CD14-positive monocyte (primary cell): ENCODE results near the gene TIAM2. TPM values are rescaled to one million over a fixed set of nuclear protein-coding genes. Genes with fewer than 3 reads are reported as not detected.

Experiments used
- DNase-seq, 3 donors: peaks; one replicate each; pipeline ENCODE4 v3.0.0-alpha.2; 2011 to 2022
- H2AFZ ChIP-seq: 2 replicates; pipeline ENCODE4 v1.6.0; 2012; ENCODE audit warnings: mild to moderate bottlenecking, low read depth, low read length, inconsistent platforms; ENCODE audit not compliant: insufficient read depth, poor library complexity, severe bottlenecking
- H3K27ac ChIP-seq, 2 donors: 1 replicate in 1 of 2; 2 replicates in 1 of 2; pipeline ENCODE4 v1.5.1; 2012 to 2013; ENCODE audit warnings: low read length in 2 of 2, control low read depth in 1 of 2, inconsistent platforms in 1 of 2, low read depth in 1 of 2, mild to moderate bottlenecking in 1 of 2
- H3K27me3 ChIP-seq, 2 donors: one replicate each; pipeline versions ENCODE4 v1.6.0 to v1.6.1; 2011 to 2013; ENCODE audit warnings: low read length in 2 of 2; ENCODE audit not compliant: control insufficient read depth in 2 of 2, insufficient read depth in 2 of 2
- H3K36me3 ChIP-seq, 2 donors: replicated peaks in 1 of 2; 1 replicate in 1 of 2; 2 replicates in 1 of 2; pipeline versions ENCODE4 v1.5.1 to v1.6.1; 2012 to 2013; ENCODE audit warnings: low read length in 2 of 2, control low read depth in 1 of 2, inconsistent platforms in 1 of 2, mild to moderate bottlenecking in 1 of 2; ENCODE audit not compliant: insufficient read depth in 2 of 2, control insufficient read depth in 1 of 2
- H3K4me1 ChIP-seq, 2 donors: 1 replicate in 1 of 2; 2 replicates in 1 of 2; pipeline versions ENCODE4 v1.5.1 to v1.6.1; 2012 to 2013; ENCODE audit warnings: low read length in 2 of 2, control low read depth in 1 of 2, inconsistent platforms in 1 of 2, mild to moderate bottlenecking in 1 of 2, moderate library complexity in 1 of 2; ENCODE audit not compliant: insufficient read depth in 2 of 2, control insufficient read depth in 1 of 2
- H3K4me2 ChIP-seq: replicated peaks from 2 replicates; pipeline ENCODE3; 2012; ENCODE audit warnings: low read length, moderate library complexity, mild to moderate bottlenecking; ENCODE audit not compliant: poor library complexity, severe bottlenecking; ENCODE audit errors: extremely low read depth
- H3K4me3 ChIP-seq, 3 experiments: fragments of 200-600 bp in 1 of 3; sonication (generic) in 1 of 3; replicated peaks in 1 of 3; 1 replicate in 2 of 3; 2 replicates in 1 of 3; pipeline ENCODE4 v1.5.1; 2011 to 2013; ENCODE audit warnings: low read length in 3 of 3, mild to moderate bottlenecking in 3 of 3, control low read depth in 2 of 3, low read depth in 2 of 3, inconsistent platforms in 1 of 3, moderate library complexity in 1 of 3
- H3K79me2 ChIP-seq: 2 replicates; pipeline ENCODE4 v1.6.0; 2012; ENCODE audit warnings: mild to moderate bottlenecking, control low read depth, inconsistent platforms, low read length, moderate library complexity; ENCODE audit not compliant: insufficient read depth
- H3K9ac ChIP-seq: 2 replicates; pipeline ENCODE4 v1.6.0; 2017; ENCODE audit warnings: low read length, mild to moderate bottlenecking; ENCODE audit not compliant: insufficient read depth, poor library complexity, severe bottlenecking
- H3K9me3 ChIP-seq, 2 donors: replicated peaks in 1 of 2; 1 replicate in 1 of 2; 2 replicates in 1 of 2; pipeline versions ENCODE4 v1.5.1 to v1.6.1; 2012 to 2013; ENCODE audit warnings: low read length in 2 of 2, control low read depth in 1 of 2; ENCODE audit not compliant: control insufficient read depth in 1 of 2, insufficient read depth in 1 of 2
- H4K20me1 ChIP-seq: 2 replicates; pipeline ENCODE4 v1.6.0; 2012; ENCODE audit warnings: mild to moderate bottlenecking, low read length, control low read depth, moderate library complexity; ENCODE audit not compliant: insufficient read depth
- H3K27ac Mint-ChIP-seq, 7 donors: one replicate each; pipeline ENCODE4 v1.8.0; 2020; ENCODE audit warnings: mild to moderate bottlenecking in 7 of 7, mixed read lengths in 7 of 7, moderate library complexity in 6 of 7, inconsistent platforms in 2 of 7
- H3K27me3 Mint-ChIP-seq, 3 donors: one replicate each; pipeline ENCODE4 v1.8.0; 2021 to 2022; ENCODE audit warnings: low read depth in 3 of 3, mild to moderate bottlenecking in 3 of 3, mixed read lengths in 3 of 3, moderate library complexity in 3 of 3, inconsistent platforms in 1 of 3
- H3K36me3 Mint-ChIP-seq, 2 donors: one replicate each; pipeline ENCODE4 v1.8.0; 2020; ENCODE audit warnings: mixed read lengths in 2 of 2, inconsistent platforms in 1 of 2, mild to moderate bottlenecking in 1 of 2
- H3K4me1 Mint-ChIP-seq: one replicate; pipeline ENCODE4 v1.8.0; 2020; ENCODE audit warnings: mild to moderate bottlenecking, mixed read lengths
- H3K4me3 Mint-ChIP-seq, 2 donors: one replicate each; pipeline ENCODE4 v1.8.0; 2020; ENCODE audit warnings: mild to moderate bottlenecking in 2 of 2, mixed read lengths in 2 of 2, moderate library complexity in 1 of 2
- H3K9me3 Mint-ChIP-seq, 7 donors: one replicate each; pipeline ENCODE4 v1.8.0; 2020 to 2022; ENCODE audit warnings: mixed read lengths in 7 of 7, mild to moderate bottlenecking in 6 of 7, moderate library complexity in 6 of 7, inconsistent platforms in 2 of 7
- CTCF ChIP-seq: fragments of 200-600 bp; IDR thresholded peaks from one replicate; pipeline ENCODE4 v1.8.0; 2022; ENCODE audit warnings: antibody characterized with exemption, mild to moderate bottlenecking
- WGBS: methylation state at CpG from one replicate; pipeline ENCODE4 v1.1.5; 2013; ENCODE audit warnings: missing lambda C conversion rate; ENCODE audit not compliant: insufficient coverage; 5-methylcytosine and 5-hydroxymethylcytosine counted together
- intact Hi-C, 2 donors: fragments of 100-400 bp; cut with micrococcal nuclease; formaldehyde crosslinking; loops; one replicate each; pipeline versions ENCODE4 v1.15.0 to v1.15.1; 2023
- polyA plus RNA-seq, 3 donors: library from polyadenylated mRNA; depleted of rRNA in 1 of 3; unstranded in 2 of 3; stranded (reverse) in 1 of 3; fragments of 300-500 nt in 2 of 3; fragments of >200 nt in 1 of 3; fragmentation: Illumina TruSeq in 2 of 3; gene quantifications; 1 replicate in 2 of 3; 2 replicates in 1 of 3; pipeline ENCODE4 v1.2.3, GENCODE V29; 2012 to 2021

The TIAM2 gene
- polyA plus RNA-seq, 3 donors: 0.25 to 4.2 (median 0.67) TPM

- Mint-ChIP-seq H3K4me3 (no peak overlapping the region), H3K27ac (peak overlapping the region in 1 of 7 donors; percentile 7), H3K36me3 (no peaks in the 10 kb centered on the region), H3K27me3 (peaks cover 2 to 8% (median 3%) of the 10 kb centered on the region in 3 donors), H3K9me3 (no peaks in the 10 kb centered on the region), H3K4me1 (no peaks in the 10 kb centered on the region)
- no peaks in the 10 kb centered on the region for H3K27me3 ChIP-seq
- no peak for TF ChIP-seq CTCF
- no peak overlapping the region for H3K9ac ChIP-seq
- no peaks in the 10 kb centered on the region for H3K9me3 ChIP-seq
- intact Hi-C loops: no loop called here
- no peak overlapping the region for H3K27ac ChIP-seq
- H4K20me1 ChIP-seq: no peaks in the 10 kb centered on the region
- no peaks in the 10 kb centered on the region for H3K4me1 ChIP-seq
- WGBS: 63% methylated on average over 3 of the region's 3 CpGs
- no peak for DNase-seq
- no peaks in the 10 kb centered on the region for H3K79me2 ChIP-seq
- no peak overlapping the region for H3K4me2 ChIP-seq
- H2AFZ ChIP-seq: no peak overlapping the region
- H3K4me3 ChIP-seq: no peak overlapping the region
- no peaks in the 10 kb centered on the region for H3K36me3 ChIP-seq
Observed at GRCh38 chr6:155004017-155004416, 8.9 kb downstream of the TIAM2 start.

- intact Hi-C loops: no loop called here
- Histone ChIP-seq H3K27ac (no peak overlapping the region), H4K20me1 (no peaks in the 10 kb centered on the region), H3K27me3 (no peaks in the 10 kb centered on the region), H3K4me3 (no peak overlapping the region), H3K9me3 (no peaks in the 10 kb centered on the region), H3K4me1 (no peaks in the 10 kb centered on the region), H3K4me2 (no peak overlapping the region), H3K9ac (no peak overlapping the region), H2AFZ (no peak overlapping the region), H3K36me3 (no peaks in the 10 kb centered on the region), H3K79me2 (no peaks in the 10 kb centered on the region)
- H3K4me1 Mint-ChIP-seq: no peaks in the 10 kb centered on the region
- WGBS: 100% methylated on average over 1 of the region's 10 CpGs
- H3K27me3 Mint-ChIP-seq: peaks cover 2 to 7% (median 3%) of the 10 kb centered on the region in 3 donors
- no peaks in the 10 kb centered on the region for H3K36me3 Mint-ChIP-seq
- peak overlapping the region in 1 of 7 donors; percentile 77 for H3K27ac Mint-ChIP-seq
- H3K9me3 Mint-ChIP-seq: peaks cover 0 to 1% (median 0%) of the 10 kb centered on the region in 7 donors
- TF ChIP-seq CTCF: no peak
- no peak overlapping the region for H3K4me3 Mint-ChIP-seq
- no peak for DNase-seq
Observed at GRCh38 chr6:155004576-155005372, 9.7 kb downstream of the TIAM2 start.
